ENCODE results near the gene ALS2. TPM values are rescaled to one million over a fixed set of nuclear protein-coding genes. Genes with fewer than 3 reads are reported as not detected.

Gene ALS2
- total RNA-seq, 1 donor from 2014 or later: 28.4 TPM

DNA sequence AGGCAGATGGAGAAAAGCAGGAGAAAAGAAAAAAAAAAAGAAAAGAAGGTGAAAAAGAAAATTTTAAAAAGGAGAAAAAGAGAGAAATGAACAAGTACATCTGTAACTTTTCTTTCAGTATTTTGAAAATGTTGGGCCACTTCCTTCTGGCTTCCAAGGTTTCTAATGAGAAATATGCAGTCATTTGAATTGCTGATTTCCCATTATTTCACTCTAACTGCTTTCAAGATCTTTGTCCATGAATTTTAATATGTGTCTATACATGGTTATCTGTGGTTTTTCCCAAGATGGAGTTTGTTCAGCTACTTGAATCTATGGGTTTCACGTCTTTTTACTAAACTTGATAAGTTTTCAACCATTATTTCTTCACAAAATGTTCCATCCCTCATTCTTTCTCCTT, 68.0 kb downstream of the ALS2 start:
- H3K4me1 Mint-ChIP-seq (ENCODE audit: low read depth): peaks cover under 1% of the 10 kb centered on the region
- TF ChIP-seq, protein P1, sequence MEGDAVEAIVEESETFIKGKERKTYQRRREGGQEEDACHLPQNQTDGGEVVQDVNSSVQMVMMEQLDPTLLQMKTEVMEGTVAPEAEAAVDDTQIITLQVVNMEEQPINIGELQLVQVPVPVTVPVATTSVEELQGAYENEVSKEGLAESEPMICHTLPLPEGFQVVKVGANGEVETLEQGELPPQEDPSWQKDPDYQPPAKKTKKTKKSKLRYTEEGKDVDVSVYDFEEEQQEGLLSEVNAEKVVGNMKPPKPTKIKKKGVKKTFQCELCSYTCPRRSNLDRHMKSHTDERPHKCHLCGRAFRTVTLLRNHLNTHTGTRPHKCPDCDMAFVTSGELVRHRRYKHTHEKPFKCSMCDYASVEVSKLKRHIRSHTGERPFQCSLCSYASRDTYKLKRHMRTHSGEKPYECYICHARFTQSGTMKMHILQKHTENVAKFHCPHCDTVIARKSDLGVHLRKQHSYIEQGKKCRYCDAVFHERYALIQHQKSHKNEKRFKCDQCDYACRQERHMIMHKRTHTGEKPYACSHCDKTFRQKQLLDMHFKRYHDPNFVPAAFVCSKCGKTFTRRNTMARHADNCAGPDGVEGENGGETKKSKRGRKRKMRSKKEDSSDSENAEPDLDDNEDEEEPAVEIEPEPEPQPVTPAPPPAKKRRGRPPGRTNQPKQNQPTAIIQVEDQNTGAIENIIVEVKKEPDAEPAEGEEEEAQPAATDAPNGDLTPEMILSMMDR (IDR thresholded peaks at IDR 0.05): no peak
- H3K4me3 Mint-ChIP-seq (ENCODE audit: unreplicated experiment): no peak overlapping the region
- H3K27me3 Mint-ChIP-seq (ENCODE audit: low read depth): no peaks in the 10 kb centered on the region
- no peak for DNase-seq (ENCODE audit: low spot score)
- H3K36me3 Mint-ChIP-seq (ENCODE audit: low read depth): peaks cover 48% of the 10 kb centered on the region
- no peaks in the 10 kb centered on the region for H3K9me3 Mint-ChIP-seq (ENCODE audit: low read depth)
- H3K27ac Mint-ChIP-seq (ENCODE audit: unreplicated experiment): peak overlapping the region; percentile 36

DNA sequence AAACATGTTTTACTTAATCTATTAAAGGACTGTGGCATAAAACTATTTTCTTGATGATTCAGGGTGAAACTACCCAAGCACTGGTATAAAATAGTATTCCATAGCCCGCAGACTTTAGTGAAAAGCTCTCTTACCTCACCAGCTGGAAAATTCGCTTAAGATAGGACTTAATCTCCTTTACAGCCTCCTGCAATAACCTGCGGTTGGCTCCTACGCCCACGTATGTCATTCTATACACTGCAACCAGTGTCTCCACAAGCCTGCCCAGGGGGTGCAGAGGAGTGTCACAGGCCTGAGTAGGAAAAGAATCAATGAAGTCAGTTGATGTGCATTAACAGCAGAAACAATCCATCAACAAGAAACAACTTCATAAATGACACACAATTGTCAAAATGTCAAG, 71.0 kb downstream of the ALS2 start:
- no peaks in the 10 kb centered on the region for H3K27me3 Mint-ChIP-seq (ENCODE audit: low read depth)
- H3K4me1 Mint-ChIP-seq (ENCODE audit: low read depth): peaks cover 8% of the 10 kb centered on the region
- TF ChIP-seq, protein P1 (IDR thresholded peaks at IDR 0.05): no peak
- no peak overlapping the region for H3K4me3 Mint-ChIP-seq (ENCODE audit: unreplicated experiment)
- H3K27ac Mint-ChIP-seq (ENCODE audit: unreplicated experiment): no peak overlapping the region
- no peak for DNase-seq (ENCODE audit: low spot score)
- no peaks in the 10 kb centered on the region for H3K9me3 Mint-ChIP-seq (ENCODE audit: low read depth)
- peaks cover 50% of the 10 kb centered on the region for H3K36me3 Mint-ChIP-seq (ENCODE audit: low read depth)

DNA sequence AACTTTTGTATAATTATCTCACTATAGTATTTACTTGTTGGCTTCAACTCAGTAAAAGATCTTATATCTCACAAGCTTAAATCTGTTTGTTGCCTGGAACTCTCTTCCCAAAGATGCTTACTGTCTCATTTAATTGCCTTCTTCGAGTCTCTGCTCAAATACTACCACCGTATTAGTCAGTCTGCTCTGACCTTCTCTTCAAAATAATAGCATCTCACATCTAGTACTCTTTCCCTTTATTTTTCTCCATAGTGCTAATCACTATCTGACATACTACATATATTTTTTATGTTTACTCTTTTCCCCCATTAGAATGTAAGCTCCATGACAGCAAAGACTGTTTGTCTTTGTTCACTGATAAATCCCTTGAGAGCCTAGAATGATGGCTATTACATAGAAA, 71.7 kb downstream of the ALS2 start:
- Mint-ChIP-seq H3K36me3 (ENCODE audit: low read depth) (peaks cover 50% of the 10 kb centered on the region), H3K4me3 (ENCODE audit: unreplicated experiment) (no peak overlapping the region), H3K4me1 (ENCODE audit: low read depth) (peaks cover 8% of the 10 kb centered on the region), H3K27ac (ENCODE audit: unreplicated experiment) (no peak overlapping the region), H3K27me3 (ENCODE audit: low read depth) (no peaks in the 10 kb centered on the region), H3K9me3 (ENCODE audit: low read depth) (no peaks in the 10 kb centered on the region)
- TF ChIP-seq, protein P1 (IDR thresholded peaks at IDR 0.05): no peak
- no peak for DNase-seq (ENCODE audit: low spot score)

DNA sequence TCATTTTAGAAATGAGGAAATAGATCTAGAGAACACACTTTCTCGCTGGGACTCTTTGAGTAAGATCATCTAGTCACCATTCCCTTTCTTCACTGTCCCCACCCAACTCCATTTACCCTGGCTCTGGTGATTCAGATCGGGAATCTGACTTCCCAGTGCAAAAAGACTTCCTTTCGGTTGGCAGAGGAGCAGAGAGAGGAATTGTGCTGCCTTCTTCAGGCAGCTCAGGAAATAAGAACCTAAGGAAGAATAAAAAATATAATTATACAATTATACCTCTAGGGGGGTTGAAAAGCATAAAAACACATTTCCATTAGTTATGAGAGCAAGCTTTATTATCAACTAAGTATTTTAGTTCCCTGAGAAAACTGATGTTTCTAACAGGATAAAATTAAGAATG, 73.0 kb downstream of the ALS2 start:
- TF ChIP-seq, protein P1 (IDR thresholded peaks at IDR 0.05): peak; percentile 78
- DNase-seq (ENCODE audit: low spot score): no peak
- Mint-ChIP-seq H3K36me3 (ENCODE audit: low read depth) (peaks cover 48% of the 10 kb centered on the region), H3K4me1 (ENCODE audit: low read depth) (peaks cover 8% of the 10 kb centered on the region), H3K27me3 (ENCODE audit: low read depth) (no peaks in the 10 kb centered on the region), H3K4me3 (ENCODE audit: unreplicated experiment) (no peak overlapping the region), H3K27ac (ENCODE audit: unreplicated experiment) (no peak overlapping the region), H3K9me3 (ENCODE audit: low read depth) (no peaks in the 10 kb centered on the region)

DNA sequence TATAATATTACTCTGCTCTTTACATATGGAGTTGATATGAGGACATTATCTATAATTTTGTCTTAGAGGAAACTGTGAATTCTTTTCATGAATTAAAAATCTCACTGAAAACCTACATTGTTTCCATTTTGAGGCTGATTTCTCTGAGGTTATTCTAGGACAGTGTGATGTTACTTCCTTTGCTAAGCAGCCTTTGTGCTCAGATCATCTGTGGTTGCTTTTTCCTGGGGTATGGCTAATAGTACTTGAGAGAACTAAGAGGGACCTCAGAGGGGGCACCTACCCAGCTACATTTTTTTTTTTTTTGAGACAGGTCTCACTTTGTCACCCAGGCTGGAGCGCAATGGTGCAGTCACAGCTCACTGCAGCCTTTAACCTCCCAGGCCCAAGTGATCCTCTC, 73.6 kb downstream of the ALS2 start:
- Mint-ChIP-seq H3K4me3 (ENCODE audit: unreplicated experiment) (no peak overlapping the region), H3K36me3 (ENCODE audit: low read depth) (peaks cover 44% of the 10 kb centered on the region), H3K27me3 (ENCODE audit: low read depth) (no peaks in the 10 kb centered on the region), H3K9me3 (ENCODE audit: low read depth) (no peaks in the 10 kb centered on the region), H3K4me1 (ENCODE audit: low read depth) (peaks cover 8% of the 10 kb centered on the region), H3K27ac (ENCODE audit: unreplicated experiment) (no peak overlapping the region)
- TF ChIP-seq, protein P1 (IDR thresholded peaks at IDR 0.05): no peak
- no peak for DNase-seq (ENCODE audit: low spot score)
